GM23338 (cell line): ENCODE measurements around the gene CYP2W1. TPM values are rescaled to one million over a fixed set of nuclear protein-coding genes. Genes with fewer than 3 reads are reported as not detected.

Experiments used
- ATAC-seq: fragments of 200-7000 bp; cut with Tn5 transposase; 3 replicates; pipeline ENCODE4 v1.9.1; 2020
- DNase-seq: peaks from one replicate; pipeline ENCODE4 v3.0.0-alpha.2; 2015; ENCODE audit warnings: low spot score
- H2AFZ ChIP-seq: fragments of 200-600 bp; sonication (generic); 2 replicates; pipeline ENCODE4 v1.8.0; 2016; ENCODE audit warnings: antibody characterized with exemption, mild to moderate bottlenecking, moderate library complexity
- H3F3A ChIP-seq: fragments of 200-600 bp; sonication (generic); replicated peaks from 2 replicates; pipeline ENCODE4 v1.8.0; 2017; ENCODE audit warnings: antibody characterized with exemption, mixed run types, low read depth
- H3K27ac ChIP-seq: fragments of 200-600 bp; sonication (generic); 2 replicates; pipeline ENCODE4 v1.6.1; 2016; ENCODE audit warnings: low read depth
- H3K27me3 ChIP-seq: fragments of 200-600 bp; sonication (generic); 2 replicates; pipeline ENCODE4 v1.8.0; 2016; ENCODE audit warnings: mild to moderate bottlenecking, mixed run types, moderate library complexity; ENCODE audit not compliant: insufficient read depth
- H3K36me3 ChIP-seq: fragments of 200-600 bp; sonication (generic); 2 replicates; pipeline ENCODE4 v1.8.0; 2016; ENCODE audit warnings: mild to moderate bottlenecking; ENCODE audit not compliant: insufficient read depth
- H3K4me1 ChIP-seq: fragments of 200-600 bp; sonication (generic); 2 replicates; pipeline ENCODE4 v1.8.0; 2016; ENCODE audit warnings: mild to moderate bottlenecking, moderate library complexity; ENCODE audit not compliant: insufficient read depth
- H3K4me2 ChIP-seq: fragments of 200-600 bp; sonication (generic); 2 replicates; pipeline ENCODE4 v1.7.1; 2017; ENCODE audit warnings: mixed run types
- H3K4me3 ChIP-seq: fragments of 200-600 bp; sonication (generic); 2 replicates; pipeline ENCODE4 v1.6.1; 2016; ENCODE audit warnings: mixed run types
- H3K79me2 ChIP-seq: fragments of 200-600 bp; sonication (generic); replicated peaks from 2 replicates; pipeline ENCODE4 v1.8.0; 2017; ENCODE audit warnings: mild to moderate bottlenecking; ENCODE audit not compliant: insufficient read depth
- H3K9me2 ChIP-seq: fragments of 200-600 bp; sonication (generic); 2 replicates; pipeline ENCODE4 v1.8.0; 2017; ENCODE audit not compliant: insufficient read depth
- H4K20me1 ChIP-seq: fragments of 200-600 bp; sonication (generic); replicated peaks from 2 replicates; pipeline ENCODE4 v1.8.0; 2017; ENCODE audit warnings: mild to moderate bottlenecking; ENCODE audit not compliant: insufficient read depth
- H3K27ac Mint-ChIP-seq: 2 replicates; pipeline ENCODE4 v1.8.0; 2020; ENCODE audit warnings: inconsistent platforms, mild to moderate bottlenecking, moderate library complexity, mixed read lengths
- H3K27me3 Mint-ChIP-seq: 3 replicates; pipeline ENCODE4 v1.8.0; 2022; ENCODE audit warnings: low read depth, mild to moderate bottlenecking, moderate library complexity, mixed read lengths, inconsistent platforms; ENCODE audit not compliant: insufficient read depth, poor library complexity
- H3K36me3 Mint-ChIP-seq: 3 replicates; pipeline ENCODE4 v1.8.0; 2021; ENCODE audit warnings: low read depth, mild to moderate bottlenecking, inconsistent platforms, moderate library complexity, mixed read lengths
- H3K4me1 Mint-ChIP-seq: 3 replicates; pipeline ENCODE4 v1.8.0; 2020; ENCODE audit warnings: mild to moderate bottlenecking, inconsistent platforms, mixed read lengths
- H3K4me3 Mint-ChIP-seq: 3 replicates; pipeline ENCODE4 v1.8.0; 2021; ENCODE audit warnings: moderate library complexity, mild to moderate bottlenecking, inconsistent platforms, mixed read lengths
- H3K9me3 Mint-ChIP-seq: 3 replicates; pipeline ENCODE4 v1.8.0; 2020; ENCODE audit warnings: moderate library complexity, mild to moderate bottlenecking, inconsistent platforms, mixed read lengths
- CREB1 ChIP-seq: fragments of 250-450 bp; sonication (Bioruptor Pico); IDR thresholded peaks from 2 replicates; pipeline ENCODE4 v1.5.0; 2020; ENCODE audit warnings: low read depth, mild to moderate bottlenecking, moderate library complexity
- ETS1 ChIP-seq: IDR thresholded peaks from 2 replicates; pipeline ENCODE4 v1.6.1; 2016; ENCODE audit warnings: antibody characterized with exemption
- EZH2phosphoT487 ChIP-seq: fragments of 200-600 bp; sonication (generic); IDR thresholded peaks from one replicate; pipeline ENCODE4 v1.8.1; 2018; ENCODE audit warnings: antibody characterized with exemption; ENCODE audit not compliant: unreplicated experiment
- JUNB ChIP-seq: IDR thresholded peaks from one replicate; pipeline ENCODE4 v1.6.1; 2016; ENCODE audit warnings: antibody characterized with exemption; ENCODE audit not compliant: unreplicated experiment
- NANOG ChIP-seq: IDR thresholded peaks from 2 replicates; pipeline ENCODE4 v1.6.1; 2016; ENCODE audit warnings: antibody characterized with exemption, borderline replicate concordance
- POLR2AphosphoS5 ChIP-seq: IDR thresholded peaks from 2 replicates; pipeline ENCODE4 v1.6.1; 2016; ENCODE audit warnings: antibody characterized with exemption, low read depth
- REST ChIP-seq: IDR thresholded peaks from one replicate; pipeline ENCODE4 v1.6.1; 2018; ENCODE audit warnings: antibody characterized with exemption; ENCODE audit not compliant: unreplicated experiment
- STAT1 ChIP-seq: IDR thresholded peaks from one replicate; pipeline ENCODE4 v1.6.1; 2016; ENCODE audit warnings: antibody characterized with exemption; ENCODE audit not compliant: unreplicated experiment
- ZNF331 ChIP-seq: fragments of 250-450 bp; sonication (Bioruptor Pico); IDR thresholded peaks from 2 replicates; pipeline ENCODE4 v1.5.0; 2020; ENCODE audit warnings: low read depth, mild to moderate bottlenecking, moderate library complexity
- ZNF462 ChIP-seq: fragments of 250-450 bp; sonication (Bioruptor Pico); IDR thresholded peaks from 2 replicates; pipeline ENCODE4 v1.5.0; 2020; ENCODE audit warnings: mild to moderate bottlenecking, moderate library complexity
- polyA plus RNA-seq: library from polyadenylated mRNA; unstranded; fragments of >200 nt; fragmentation: Nextera tagmentation; extraction: Ambion mirVana; gene quantifications from 2 replicates; pipeline ENCODE4 v1.2.1, GENCODE V29; 2016
- total RNA-seq: library from RNA; depleted of rRNA; stranded (reverse); fragments of >200 nt; shearing (Covaris generic); gene quantifications from 2 replicates; pipeline ENCODE4 v1.2.3, GENCODE V29; 2014

The CYP2W1 gene
- total and polyA plus RNA-seq, 2 experiments from 2014 or later = not detected

- ATAC-seq (no peak), DNase-seq (no peak)
- Mint-ChIP-seq H3K36me3 (peaks cover 42% of the 10 kb centered on the region), H3K9me3 (no peaks in the 10 kb centered on the region), H3K27me3 (peaks cover 4% of the 10 kb centered on the region), H3K4me3 (no peak overlapping the region), H3K4me1 (no peaks in the 10 kb centered on the region; the same call in 2 of the 3 replicates), H3K27ac (no peak overlapping the region)
- Histone ChIP-seq H3K27me3 (no peaks in the 10 kb centered on the region), H2AFZ (no peak overlapping the region), H3K9me2 (no peaks in the 10 kb centered on the region), H3K4me1 (peaks cover 9% of the 10 kb centered on the region; the same call in 1 of the 2 replicates), H3K79me2 (peaks cover 48% of the 10 kb centered on the region), H3K27ac (peak overlapping the region; percentile 50; the same call in 1 of the 2 replicates), H3K4me3 (no peak overlapping the region), H3K36me3 (peaks cover 18% of the 10 kb centered on the region), H3K4me2 (no peak overlapping the region), H4K20me1 (peaks cover 24% of the 10 kb centered on the region), H3F3A (peaks cover 19% of the 10 kb centered on the region; the same call in 1 of the 2 replicates)
- TF ChIP-seq JUNB = no peak
- no peak for TF ChIP-seq EZH2phosphoT487
- TF ChIP-seq NANOG = no peak
- TF ChIP-seq CREB1 (CRISPR knock-in tag) = no peak
- TF ChIP-seq STAT1 = no peak
- no peak for TF ChIP-seq ZNF331 (CRISPR knock-in tag)
- no peak for TF ChIP-seq POLR2AphosphoS5
- TF ChIP-seq ETS1 = no peak
- no peak for TF ChIP-seq REST
- no peak for TF ChIP-seq ZNF462 (CRISPR knock-in tag)
Measured at GRCh38 chr7:972110-972509, 10.9 kb upstream of the CYP2W1 start.
